RWPE2 (cell line): ENCODE measurements around the gene ISY1.

Source experiments
- ATAC-seq: fragments of 200-7000 bp; cut with Tn5 transposase; 3 replicates; pipeline ENCODE4 v1.9.1; 2021; ENCODE audit warnings: low read depth
- DNase-seq: peaks from one replicate; pipeline ENCODE4 v3.0.0-alpha.2; 2020; ENCODE audit warnings: low spot score
- H3K27ac ChIP-seq: fragments of 450-650 bp; 2 replicates; pipeline ENCODE4 v1.5.1; 2017; ENCODE audit warnings: mild to moderate bottlenecking; ENCODE audit not compliant: poor library complexity, severe bottlenecking
- H3K27me3 ChIP-seq: fragments of 250-450 bp; sonication (Bioruptor Pico); 2 replicates; pipeline ENCODE4 v1.5.1; 2021; ENCODE audit warnings: mild to moderate bottlenecking, moderate library complexity; ENCODE audit not compliant: insufficient read depth, poor library complexity, severe bottlenecking
- H3K36me3 ChIP-seq: fragments of 250-450 bp; sonication (Bioruptor Pico); 2 replicates; pipeline ENCODE4 v1.5.1; 2020; ENCODE audit warnings: low read depth, mild to moderate bottlenecking, moderate library complexity
- H3K4me1 ChIP-seq: fragments of 250-450 bp; sonication (Bioruptor Pico); 2 replicates; pipeline ENCODE4 v1.5.1; 2021; ENCODE audit warnings: mild to moderate bottlenecking, moderate library complexity; ENCODE audit not compliant: insufficient read depth, poor library complexity, severe bottlenecking
- H3K4me3 ChIP-seq: fragments of 250-450 bp; sonication (Bioruptor Pico); 2 replicates; pipeline ENCODE4 v1.5.1; 2021; ENCODE audit warnings: mild to moderate bottlenecking, moderate library complexity; ENCODE audit not compliant: severe bottlenecking
- H3K9me3 ChIP-seq: fragments of 250-450 bp; sonication (Bioruptor Pico); 2 replicates; pipeline ENCODE4 v1.5.1; 2021; ENCODE audit warnings: mild to moderate bottlenecking, moderate library complexity; ENCODE audit not compliant: severe bottlenecking
- TF ChIP-seq, protein P1 (sequence below): fragments of 450-650 bp; IDR thresholded peaks from one replicate; pipeline ENCODE4 v1.5.1; 2017; ENCODE audit warnings: mild to moderate bottlenecking, moderate library complexity; ENCODE audit not compliant: poor library complexity, severe bottlenecking

ISY1 gene

DNA sequence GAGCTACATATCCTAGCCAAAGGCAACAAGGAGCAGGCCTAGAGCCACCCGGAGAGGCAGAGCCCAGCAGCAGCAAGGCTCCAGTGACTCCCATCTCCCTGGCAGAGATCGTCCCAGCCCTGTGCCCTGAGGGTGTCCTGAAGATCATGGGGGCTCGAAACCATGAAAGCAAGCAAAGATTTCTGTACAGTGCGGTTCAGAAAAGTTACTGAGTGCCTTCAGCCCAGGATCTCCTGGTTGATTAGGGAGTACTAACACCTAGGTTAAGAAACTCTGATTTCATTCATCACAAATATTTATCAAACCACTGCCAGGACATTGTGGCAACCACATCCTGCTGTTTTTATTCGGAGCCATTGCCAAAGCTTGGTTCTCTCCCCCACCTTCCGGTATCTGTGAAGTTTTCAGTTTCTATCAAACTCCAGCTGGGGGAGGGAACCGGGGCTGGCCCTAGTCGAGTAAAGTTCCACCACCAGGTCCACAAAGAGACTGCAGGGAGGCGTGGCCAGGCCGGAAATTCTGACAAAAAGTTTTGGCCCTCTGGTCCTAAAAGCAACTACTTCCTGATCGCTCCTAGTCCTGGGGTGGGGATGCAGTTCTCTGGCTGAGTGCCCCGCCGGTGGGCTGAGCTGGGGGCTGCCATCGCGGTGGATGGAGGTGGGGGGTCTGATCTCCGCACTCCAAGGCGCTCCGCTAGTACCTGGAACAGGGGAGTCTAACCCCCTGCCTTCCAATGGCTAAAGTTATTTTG is 40.4 kb downstream of the ISY1 start:
- DNase-seq, result peak; percentile 87
- peak; percentile 67 for ATAC-seq
- Histone ChIP-seq H3K4me1 (peaks cover 9% of the 10 kb centered on the region), H3K36me3 (peaks cover 27% of the 10 kb centered on the region), H3K4me3 (peak overlapping the region; percentile 75), H3K27ac (peak overlapping the region; percentile 73), H3K27me3 (no peaks in the 10 kb centered on the region), H3K9me3 (no peaks in the 10 kb centered on the region)
- TF ChIP-seq, protein P1, sequence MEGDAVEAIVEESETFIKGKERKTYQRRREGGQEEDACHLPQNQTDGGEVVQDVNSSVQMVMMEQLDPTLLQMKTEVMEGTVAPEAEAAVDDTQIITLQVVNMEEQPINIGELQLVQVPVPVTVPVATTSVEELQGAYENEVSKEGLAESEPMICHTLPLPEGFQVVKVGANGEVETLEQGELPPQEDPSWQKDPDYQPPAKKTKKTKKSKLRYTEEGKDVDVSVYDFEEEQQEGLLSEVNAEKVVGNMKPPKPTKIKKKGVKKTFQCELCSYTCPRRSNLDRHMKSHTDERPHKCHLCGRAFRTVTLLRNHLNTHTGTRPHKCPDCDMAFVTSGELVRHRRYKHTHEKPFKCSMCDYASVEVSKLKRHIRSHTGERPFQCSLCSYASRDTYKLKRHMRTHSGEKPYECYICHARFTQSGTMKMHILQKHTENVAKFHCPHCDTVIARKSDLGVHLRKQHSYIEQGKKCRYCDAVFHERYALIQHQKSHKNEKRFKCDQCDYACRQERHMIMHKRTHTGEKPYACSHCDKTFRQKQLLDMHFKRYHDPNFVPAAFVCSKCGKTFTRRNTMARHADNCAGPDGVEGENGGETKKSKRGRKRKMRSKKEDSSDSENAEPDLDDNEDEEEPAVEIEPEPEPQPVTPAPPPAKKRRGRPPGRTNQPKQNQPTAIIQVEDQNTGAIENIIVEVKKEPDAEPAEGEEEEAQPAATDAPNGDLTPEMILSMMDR, result peak; percentile 11

DNA sequence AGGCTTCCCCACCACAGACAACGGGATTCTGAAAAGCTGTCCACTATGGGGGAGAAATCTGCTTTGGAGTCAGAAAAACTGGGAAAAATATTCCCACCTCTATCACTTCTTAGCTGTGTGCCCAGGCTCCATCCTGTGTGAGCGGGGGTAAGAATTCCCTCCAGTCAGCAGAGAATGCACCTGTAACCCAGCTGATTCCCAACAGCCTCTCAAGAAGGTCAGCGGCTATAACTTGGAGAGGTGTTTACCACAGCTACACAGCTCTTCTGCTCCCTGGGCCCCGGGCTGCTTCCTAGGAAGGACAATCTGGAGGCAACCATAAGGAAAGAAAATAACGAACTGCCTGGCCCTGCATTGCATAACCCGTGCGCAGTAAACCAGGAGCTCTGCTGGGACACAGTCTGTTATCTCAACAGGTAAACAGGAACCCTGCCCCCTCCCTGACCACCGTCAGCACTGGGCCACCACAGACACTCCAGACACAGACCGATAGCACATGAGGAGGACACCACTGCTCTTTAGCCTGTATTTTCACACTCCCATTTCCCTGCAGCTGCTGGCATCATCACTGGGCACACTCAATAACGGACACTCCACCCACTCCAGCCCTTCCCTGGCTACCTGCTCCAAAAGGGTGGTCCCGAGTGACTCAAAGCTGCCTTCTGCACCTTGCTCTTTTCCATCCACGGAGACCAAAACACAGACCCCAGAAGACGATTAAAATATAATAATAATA is 41.3 kb downstream of the ISY1 start:
- TF ChIP-seq, protein P1, result no peak
- Histone ChIP-seq H3K27ac (peak overlapping the region; percentile 73), H3K27me3 (no peaks in the 10 kb centered on the region), H3K4me1 (peaks cover 9% of the 10 kb centered on the region), H3K9me3 (no peaks in the 10 kb centered on the region), H3K4me3 (peak overlapping the region; percentile 75), H3K36me3 (peaks cover 28% of the 10 kb centered on the region)
- ATAC-seq (no peak), DNase-seq (no peak)

DNA sequence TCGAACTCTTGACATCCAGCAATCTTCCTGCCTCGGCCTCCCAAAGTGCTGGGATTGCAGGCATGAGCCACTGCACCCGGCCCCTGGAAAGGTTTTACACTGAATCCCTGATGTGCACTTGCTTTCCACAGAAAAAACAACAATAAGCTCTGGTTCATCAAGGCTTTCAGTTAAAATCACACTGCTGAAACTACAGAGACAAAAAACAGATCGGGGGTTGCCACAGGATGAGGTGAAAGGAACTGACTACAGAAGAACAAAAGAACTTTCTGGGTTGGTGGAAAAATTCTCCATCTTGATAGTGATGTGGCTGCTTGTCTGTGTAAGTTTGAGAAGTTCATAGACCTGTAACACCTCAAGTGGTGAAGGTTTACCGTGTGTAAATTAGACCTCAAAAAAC is 42.1 kb downstream of the ISY1 start:
- Histone ChIP-seq H3K9me3 (no peaks in the 10 kb centered on the region), H3K36me3 (peaks cover 32% of the 10 kb centered on the region), H3K4me1 (peaks cover 9% of the 10 kb centered on the region), H3K27ac (no peak overlapping the region), H3K27me3 (no peaks in the 10 kb centered on the region), H3K4me3 (no peak overlapping the region)
- TF ChIP-seq, protein P1, result no peak
- ATAC-seq (no peak), DNase-seq (no peak)

DNA sequence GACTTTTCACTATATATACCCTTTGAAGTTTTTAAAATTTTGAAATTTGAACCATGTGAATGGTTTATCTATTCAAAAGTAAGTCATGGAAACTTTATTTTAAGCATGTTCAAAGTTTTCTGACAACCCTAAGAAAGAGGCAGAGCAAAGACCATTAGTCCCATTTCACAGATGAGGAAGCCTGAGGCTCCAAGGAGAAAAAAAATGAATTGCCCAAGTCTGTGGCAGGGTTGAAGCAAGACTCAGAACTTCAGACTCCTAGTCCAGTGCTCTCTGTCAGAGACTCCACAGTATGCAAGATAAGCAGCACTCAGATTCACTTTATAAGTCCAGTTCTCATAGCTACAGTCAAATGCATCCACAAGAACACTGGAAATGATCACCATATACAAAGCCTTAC is 43.7 kb downstream of the ISY1 start:
- no peak for DNase-seq
- no peak overlapping the region for H3K27ac ChIP-seq
- no peaks in the 10 kb centered on the region for H3K27me3 ChIP-seq
- H3K36me3 ChIP-seq, result peaks cover 38% of the 10 kb centered on the region
- H3K4me3 ChIP-seq, result no peak overlapping the region
- peaks cover 9% of the 10 kb centered on the region for H3K4me1 ChIP-seq
- ATAC-seq, result no peak
- TF ChIP-seq, protein P1, result no peak
- H3K9me3 ChIP-seq, result no peaks in the 10 kb centered on the region

DNA sequence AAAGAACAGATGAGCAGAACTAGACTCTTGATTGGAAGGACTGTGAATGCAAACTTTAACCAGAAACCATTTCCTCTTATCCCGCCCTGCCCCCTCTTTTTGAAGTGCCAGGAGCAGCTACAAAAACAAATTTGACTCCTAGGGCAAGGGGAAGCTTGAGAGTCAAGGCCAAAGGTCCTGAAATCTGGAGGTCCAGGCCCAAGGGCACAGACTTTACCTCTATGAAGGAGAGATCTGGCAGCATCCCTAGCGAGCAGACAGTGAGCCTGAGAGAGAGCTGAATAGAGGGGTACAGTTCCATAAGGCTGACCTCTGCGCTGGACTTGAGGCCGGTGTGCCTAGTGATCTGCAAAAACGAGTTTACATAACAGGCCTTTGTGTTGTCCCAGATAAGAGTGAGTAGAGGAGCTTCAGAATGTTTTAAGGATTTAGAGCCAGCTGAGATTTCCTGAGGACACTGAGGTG is 44.3 kb downstream of the ISY1 start:
- DNase-seq (no peak), ATAC-seq (no peak)
- no peaks in the 10 kb centered on the region for H3K9me3 ChIP-seq
- H3K4me3 ChIP-seq, result no peak overlapping the region
- peaks cover 9% of the 10 kb centered on the region for H3K4me1 ChIP-seq
- H3K36me3 ChIP-seq, result peaks cover 38% of the 10 kb centered on the region
- TF ChIP-seq, protein P1, result no peak
- no peak overlapping the region for H3K27ac ChIP-seq
- H3K27me3 ChIP-seq, result no peaks in the 10 kb centered on the region
